T1000 (cell line): ENCODE results near the gene IQGAP2.
"Not testable (repeated sequence)": the region's sequence is repeated elsewhere in the genome, so short reads cannot be mapped to it uniquely, and the experiment has no call there.

Experiments used
- DNase-seq: peaks from one replicate; lab custom pipeline; 2025; ENCODE audit warnings: mixed read lengths; lab: John Stamatoyannopoulos, UW

The IQGAP2 gene

DNA sequence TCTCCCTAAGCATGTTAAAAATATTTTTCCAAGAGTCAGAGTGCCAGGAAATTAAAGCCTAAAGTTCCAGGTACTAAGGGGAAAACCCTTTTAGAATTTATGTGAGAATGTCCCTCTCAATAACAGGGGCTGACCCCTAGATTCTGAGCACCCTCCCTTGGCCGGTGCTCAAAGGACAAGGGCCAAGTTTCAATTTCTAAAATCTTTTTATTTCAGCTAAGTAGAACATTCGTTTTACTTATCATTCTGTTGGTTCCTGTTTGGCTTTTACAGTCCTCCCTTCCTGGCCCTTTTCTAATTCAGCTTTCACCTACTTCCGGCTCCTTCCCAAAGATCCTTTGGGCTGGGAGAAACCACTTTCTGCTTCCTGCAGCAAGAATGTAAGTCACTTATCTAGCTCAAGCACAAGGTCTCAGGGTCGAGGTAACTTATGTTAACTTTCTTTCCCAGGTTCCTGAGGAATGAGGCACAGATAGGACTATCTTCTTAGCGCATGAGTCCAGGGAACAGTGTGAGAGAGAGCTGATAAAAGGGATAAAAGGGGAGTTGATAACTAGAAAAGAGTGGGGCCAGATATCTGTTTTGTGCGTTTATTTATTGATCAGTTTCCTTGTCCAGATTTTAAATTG is 254.7 kb downstream of the IQGAP2 start:
- no peak for DNase-seq

DNA sequence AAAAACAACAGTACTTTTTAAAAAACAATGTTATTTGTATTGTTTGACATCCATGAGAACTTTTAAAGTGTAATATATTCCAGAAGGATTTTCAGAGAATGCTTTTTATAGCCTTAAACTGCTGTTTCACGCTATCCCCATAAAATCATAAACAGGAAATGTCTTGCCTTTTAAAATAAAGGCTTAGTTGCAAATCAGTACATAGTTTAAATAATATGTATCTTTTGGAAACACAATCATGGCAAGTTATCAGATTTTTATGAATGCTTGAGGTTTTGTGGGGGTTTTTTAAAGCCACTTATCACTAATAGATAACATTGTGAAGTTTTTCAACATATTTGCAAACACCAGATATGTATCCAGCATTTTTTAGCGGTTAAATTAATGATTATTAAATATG is 257.3 kb downstream of the IQGAP2 start:
- DNase-seq, result no peak

DNA sequence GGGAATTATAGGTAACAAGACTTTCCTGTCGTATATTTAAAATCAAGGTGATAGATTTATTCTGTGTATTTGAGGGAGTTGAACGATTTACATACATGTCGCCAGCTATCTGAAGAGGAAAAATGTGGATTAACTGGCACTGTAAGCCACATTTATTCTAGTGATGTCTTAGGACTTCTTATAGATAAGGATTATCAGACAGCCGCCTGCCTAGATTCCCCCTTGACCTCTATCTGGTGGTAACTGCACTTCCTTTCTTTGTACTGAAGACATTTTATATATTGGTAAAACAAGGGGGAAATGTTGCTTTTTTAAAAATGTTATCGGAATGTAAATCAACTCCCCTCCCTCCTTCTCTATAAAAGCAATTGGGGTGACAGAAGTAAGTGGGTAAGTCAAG is 259.4 kb downstream of the IQGAP2 start:
- DNase-seq, result no peak

DNA sequence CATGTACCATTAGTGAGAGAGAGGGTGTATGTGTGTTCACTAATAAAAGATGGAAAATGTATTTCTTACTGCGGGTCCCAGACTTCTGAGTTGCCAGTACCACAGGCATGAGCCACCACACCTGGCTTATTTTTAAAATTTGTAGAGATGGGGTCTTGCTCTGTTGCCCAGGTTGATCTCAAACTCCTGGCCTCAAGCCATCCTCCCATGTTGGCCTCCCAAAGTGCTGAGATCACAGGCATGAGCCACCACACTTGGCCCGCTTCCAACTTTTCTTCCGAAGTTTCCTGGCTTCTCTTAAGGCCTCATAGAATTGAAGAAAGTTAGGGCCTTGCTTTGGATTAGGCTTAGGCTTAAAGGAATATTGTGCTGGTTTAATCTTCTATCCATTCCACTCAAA is 260.5 kb downstream of the IQGAP2 start:
- no peak for DNase-seq

DNA sequence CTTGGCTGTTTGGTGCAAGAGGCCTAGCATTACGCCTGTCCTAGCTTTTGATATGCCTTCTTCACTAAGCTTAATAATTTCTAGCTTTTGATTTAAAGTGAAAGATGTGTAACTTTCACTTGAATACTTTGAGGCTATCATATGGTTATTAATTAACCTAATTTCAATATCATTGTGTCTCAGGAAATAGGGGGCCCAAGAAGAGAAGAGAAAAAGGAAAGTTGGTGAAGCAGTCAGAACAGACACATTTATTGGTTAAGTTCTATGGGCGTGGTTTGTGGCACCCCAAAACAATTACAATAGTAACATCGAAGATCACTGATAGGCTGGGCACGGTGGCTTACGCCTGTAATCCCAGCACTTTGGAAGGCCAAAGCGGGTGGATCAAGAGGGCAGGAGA is 261.0 kb downstream of the IQGAP2 start:
- no peak for DNase-seq

DNA sequence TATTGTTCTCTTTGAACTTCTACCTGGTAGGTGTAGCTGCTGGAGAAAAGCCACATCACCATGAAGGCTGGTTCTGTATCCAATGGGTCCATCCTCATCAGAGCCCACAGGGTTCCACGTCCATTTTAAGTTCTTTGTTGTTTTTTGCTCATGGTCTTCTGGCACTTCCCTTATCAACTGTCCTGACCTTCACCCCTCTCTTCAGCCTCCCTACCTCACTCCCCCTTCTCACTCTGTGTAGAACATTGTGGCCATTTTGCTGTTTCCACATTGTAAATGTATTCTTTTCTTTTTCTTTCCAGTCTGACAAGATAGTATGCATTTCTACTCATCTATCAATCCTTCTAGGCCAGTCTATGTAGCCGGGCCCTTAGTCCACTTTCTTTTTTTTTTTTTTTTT is 264.4 kb downstream of the IQGAP2 start:
- no peak for DNase-seq

DNA sequence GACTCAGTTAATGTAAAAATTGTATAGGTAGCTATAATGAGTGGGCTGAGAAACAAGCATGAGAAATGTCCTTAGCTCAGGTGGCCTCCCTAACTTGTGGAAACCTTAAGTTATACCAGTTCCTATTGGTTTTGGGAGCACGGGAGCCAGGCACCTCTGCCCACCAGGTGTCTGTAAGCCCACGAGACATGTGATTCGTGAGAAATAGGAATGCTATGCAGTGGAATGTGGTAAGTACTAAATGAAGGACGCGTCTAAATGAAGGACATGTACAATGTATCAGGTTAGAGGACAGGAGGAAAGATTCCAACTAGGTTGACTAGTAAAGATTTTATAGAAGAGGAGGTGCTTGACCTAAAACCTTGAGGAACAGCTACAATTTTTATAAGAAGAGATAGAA is 266.2 kb downstream of the IQGAP2 start:
- no peak for DNase-seq

DNA sequence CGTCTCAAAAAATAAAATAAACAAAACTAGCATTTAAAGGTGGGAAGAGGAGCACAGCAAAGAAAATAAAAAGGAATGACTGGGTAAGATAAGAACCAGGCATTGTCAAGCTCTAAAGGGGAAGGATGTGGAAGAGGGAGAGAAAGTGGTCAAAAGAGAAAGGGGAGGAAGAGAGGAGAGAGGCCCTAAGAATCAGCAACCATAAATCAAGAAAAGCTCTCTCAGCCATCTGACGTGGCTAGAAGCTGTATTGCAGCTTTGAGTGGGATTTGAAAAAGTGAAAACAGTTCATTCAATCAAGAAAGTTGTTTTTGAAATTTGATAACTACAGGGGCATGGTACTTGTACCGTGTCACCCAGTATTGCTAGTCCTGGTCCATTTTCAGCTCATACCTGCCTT is 267.4 kb downstream of the IQGAP2 start:
- DNase-seq, result no peak

DNA sequence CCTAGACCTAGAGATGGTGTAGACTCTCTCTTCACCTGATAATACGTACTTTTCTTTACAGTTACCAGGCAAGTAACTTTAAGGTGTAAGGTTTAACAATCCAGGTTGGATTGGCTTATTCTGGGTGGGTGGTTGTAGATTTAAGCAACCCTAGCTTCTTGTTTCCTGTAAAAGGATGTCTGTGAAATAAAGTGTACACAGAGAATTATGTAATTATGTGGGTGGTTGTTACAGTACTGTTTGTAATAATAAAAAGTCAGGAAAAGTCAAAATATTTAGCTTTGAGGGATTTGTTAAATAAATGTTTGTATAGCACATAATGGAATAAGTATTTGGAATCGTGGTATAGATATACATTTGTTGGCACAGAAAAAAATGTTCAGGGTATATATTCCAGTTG is 269.2 kb downstream of the IQGAP2 start:
- DNase-seq, result no peak

DNA sequence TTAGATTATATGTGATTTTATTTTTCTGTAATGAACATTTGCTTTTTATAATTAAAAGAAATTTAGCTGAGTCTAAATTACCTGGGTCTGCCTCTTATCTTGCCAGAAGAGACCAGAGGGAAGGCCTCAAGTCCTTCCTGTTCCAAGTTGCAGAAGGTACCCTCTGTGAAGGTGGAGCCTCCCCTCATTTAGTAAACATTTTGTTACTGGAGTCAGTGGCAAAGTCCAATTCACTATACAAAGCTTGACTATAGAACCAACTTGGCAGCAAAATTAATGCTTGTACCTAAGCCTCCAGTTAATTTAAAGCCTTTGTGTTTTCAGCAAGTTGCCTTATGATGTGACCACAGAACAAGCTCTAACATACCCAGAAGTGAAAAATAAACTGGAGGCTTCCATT is 270.0 kb downstream of the IQGAP2 start:
- no peak for DNase-seq

DNA sequence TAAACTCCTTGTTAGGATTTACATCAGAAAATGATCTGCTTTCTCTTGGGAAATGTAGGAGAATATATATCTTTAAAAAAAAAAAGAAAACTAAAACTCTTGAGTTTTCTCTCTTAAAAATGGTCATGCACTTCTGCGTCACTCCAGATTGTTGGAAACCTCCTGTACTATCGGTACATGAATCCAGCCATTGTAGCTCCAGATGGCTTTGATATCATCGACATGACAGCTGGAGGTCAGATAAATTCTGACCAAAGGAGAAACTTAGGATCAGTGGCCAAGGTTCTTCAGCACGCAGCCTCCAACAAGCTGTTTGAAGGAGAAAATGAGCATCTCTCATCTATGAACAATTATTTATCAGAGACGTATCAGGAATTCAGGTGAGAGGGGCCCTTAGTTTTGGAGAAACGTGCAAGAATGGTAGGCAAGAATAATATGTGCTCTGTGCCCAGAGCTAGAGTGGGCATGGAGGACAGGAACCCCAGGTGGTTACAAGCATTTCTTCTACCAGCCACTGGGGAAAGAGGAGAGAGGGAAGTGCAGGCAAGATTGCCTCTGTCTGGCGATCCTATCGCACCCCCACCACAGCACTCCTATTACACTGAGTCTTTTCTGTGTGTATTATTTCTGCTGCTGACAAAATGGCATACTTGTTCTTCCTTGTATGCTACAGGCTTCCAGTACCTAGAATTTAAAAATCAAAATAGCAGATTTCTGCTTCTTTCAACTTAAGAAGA is 271.4 kb downstream of the IQGAP2 start:
- no peak for DNase-seq

DNA sequence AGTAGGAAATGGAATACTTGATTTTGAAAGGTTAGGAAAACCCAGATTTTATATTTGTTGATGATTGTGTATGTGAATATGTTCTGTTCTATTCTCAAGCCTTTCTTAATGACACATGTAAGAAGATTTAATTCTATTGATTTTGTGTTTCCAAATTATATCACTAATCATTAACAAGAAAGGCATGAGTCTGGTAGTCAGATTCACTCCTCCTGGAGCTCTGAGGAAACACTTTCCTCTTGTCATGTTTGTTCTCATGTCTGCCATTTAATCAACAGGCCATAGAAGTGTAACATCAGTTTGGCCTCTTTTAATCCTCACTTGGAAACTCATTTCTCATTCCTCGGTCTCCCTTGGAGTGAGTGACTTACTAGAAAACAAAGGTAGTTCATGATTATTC is 272.3 kb downstream of the IQGAP2 start:
- no peak for DNase-seq

DNA sequence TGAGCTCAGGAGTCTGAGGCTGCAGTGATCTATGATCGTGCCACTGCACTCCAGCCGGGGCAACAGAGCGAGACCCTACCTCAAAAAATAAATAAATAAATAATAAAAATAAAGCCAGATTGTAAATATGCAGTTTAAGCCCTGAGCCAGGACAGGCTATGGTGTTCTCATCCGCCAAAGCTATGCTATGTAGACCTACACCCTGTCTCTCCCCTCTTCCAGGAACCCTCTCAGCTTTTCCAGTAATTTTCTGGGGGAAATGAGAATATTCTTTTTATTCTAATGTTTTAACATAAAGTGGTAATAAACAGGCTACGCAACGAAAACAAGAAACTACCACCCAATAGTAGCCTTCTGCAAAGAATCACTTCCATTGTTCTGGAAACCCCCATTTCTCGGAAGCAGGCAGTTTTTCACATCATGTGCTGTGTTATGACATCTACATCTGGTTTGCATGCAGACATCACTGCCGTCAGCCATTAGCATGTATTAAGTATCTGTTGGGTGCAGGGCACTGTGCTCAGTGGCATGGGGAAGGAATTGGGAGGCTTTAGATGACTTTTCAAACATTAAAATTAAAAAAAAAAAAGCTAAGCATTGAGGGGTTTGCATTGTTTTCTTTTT is 274.9 kb downstream of the IQGAP2 start:
- DNase-seq, result no peak

DNA sequence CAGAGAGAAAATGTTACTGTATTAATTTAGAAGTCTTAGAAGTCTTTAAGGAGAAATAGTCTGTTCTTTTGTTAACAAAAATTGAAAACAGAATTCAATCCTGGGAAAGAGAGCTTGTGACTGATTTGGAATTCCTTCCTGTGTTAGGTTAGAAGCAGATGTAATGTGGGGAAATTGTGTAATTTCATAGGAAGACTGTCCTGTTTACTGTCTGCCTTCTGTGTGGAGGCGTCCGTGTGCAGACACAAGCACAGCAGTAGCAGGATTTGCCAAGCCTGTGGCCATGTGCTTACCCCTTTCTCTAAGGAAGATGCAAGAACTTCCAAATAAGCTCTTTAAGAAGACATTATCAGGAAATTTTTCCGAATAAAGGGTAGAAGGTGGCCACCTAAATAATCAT is 276.1 kb downstream of the IQGAP2 start:
- DNase-seq, result no peak

DNA sequence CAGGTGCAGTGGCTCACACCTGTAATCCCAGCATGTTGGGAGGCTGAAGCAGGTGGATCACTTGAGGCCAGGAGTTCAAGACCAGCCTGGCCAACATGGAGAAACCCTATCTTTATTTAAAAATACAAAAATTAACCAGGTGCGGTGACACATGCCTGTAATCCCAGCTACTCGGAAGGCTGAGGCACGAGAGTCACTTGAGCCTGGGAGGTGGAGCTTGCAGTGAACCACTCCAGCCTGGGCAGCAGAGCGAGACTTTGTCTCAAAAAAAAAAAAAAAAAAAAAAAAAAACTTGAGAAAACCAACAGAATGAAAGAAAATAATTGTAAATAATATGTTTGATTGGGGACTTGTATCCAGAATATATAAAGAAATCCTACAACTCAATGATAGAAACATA is 277.7 kb downstream of the IQGAP2 start:
- not testable (repeated sequence) for DNase-seq

DNA sequence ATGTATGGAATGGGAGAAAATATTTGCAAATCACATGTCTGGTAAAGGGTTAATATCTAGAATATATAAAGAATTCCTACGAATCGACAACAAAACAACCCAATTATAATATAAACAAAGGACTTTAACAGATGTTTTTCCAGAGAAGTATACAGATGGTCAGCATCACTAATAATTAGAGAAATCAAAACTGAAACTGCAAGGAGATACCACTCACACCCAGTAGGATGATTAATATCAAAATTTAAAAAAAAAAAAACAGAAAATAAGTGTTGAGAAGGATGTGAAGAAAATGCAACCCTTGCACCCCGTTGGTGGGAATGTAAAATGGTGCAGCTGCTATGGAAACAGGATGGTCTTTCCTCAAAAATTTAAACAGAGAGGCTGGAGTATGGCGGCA is 278.2 kb downstream of the IQGAP2 start:
- no peak for DNase-seq

DNA sequence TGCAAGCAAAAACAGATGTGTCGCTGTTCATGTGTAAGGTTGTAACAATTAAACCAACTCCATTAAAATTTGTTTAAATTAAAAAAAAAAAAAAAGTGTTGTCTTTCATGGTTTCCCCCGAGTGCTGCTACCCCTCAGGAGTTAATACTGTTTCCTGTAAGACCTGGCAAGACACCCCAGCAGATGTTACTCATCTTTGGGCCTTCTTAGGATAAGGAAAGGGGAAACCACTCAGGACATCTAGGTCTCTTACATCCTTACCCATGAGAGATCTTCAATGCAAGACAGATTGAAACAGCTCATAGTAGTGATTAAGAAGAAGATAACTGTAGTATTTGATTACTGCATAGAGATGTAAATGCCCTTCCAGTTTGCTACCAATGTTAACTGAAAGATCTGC is 279.3 kb downstream of the IQGAP2 start:
- DNase-seq, result no peak

DNA sequence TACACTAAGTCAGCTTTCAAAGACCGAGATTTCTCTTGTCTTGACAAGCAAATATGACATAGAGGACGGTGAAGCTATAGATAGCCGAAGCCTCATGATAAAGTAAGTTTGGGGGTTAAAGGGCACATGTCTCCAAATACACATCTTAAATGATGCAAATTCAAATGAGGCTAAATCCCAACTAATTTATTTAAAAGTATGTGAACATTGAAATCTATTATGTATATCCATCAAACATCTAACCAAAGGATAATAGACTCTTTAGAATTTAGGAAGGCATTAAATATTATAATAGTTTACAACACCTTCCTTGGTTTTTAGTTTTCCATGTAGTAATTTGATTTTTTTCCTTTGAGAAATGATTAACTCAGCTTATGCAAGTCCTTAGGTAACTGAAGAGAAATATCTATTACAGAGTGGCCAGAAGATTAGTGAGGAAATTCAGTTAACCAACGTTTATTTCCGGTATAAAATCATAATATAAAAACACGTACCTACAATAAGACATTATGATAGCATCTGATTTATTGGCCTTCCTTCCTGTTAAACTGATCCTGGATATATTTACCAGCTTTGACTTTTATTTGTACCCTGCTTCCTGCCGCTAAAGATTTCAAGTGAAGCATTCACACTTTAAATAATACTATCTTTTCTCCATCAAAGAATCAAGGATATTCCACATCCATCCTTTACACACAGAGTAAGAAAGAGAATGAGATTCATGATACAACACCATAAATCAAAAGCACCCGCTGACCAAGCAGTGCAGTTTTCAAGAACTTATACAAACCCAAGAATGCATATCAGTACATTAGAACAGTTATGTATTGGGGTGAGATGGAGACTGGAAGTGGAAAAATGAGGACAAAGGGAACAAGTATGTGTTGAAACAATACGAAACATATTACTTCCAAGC is 281.0 kb downstream of the IQGAP2 start:
- DNase-seq, result no peak

DNA sequence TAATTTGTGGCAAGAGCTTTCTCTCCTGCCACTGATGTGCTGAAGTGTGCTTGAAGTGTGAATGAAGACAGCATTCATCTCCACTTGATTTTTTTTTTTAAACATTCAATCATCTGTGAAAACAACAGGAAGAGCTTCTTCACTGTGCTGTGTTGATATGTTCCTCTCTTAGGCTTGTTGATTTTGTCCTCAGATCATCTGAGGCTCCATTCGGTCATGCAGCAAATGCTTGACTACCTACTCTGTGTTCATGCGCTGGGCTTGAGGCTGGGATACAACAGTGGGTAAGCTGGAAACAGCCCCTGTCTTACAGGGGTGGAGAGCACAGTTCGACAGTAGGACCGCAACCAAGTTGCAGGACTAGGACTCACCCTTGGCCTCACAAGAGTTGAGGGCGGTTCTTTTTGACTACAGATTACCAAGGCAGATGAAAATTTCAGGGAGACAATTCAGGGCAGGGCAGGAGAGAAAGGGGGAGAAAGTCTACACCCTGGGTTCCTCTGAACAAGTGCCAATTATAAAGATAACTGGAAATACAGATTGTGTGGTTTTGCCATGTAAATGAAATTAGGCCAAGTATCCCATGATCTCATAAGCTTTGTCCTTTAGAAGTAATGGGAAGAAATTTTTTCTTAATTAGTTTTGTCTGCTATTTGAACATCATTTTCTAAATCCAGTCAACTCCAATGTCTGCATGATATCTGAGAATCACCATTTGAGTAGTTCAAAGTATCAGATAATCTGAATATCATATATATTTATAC is 281.9 kb downstream of the IQGAP2 start:
- no peak for DNase-seq

DNA sequence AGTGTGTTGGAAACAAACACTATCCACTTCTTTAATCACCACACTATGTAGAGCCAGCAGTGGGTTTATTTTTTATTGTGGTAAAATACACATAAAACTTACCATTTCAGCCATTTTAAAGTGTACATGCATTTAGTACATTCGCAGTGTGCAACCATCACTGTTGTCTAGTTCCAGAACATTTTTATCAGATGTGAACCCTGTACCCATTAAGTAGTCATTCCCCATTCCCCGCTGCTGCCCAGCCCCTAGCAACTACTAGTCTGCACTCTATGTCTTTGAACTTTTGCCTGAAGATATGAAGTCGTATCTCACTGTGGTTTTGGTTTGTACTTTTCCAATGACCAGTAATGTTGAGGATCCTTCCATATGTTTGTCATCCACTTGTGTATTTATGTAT is 282.6 kb downstream of the IQGAP2 start:
- DNase-seq, result no peak

DNA sequence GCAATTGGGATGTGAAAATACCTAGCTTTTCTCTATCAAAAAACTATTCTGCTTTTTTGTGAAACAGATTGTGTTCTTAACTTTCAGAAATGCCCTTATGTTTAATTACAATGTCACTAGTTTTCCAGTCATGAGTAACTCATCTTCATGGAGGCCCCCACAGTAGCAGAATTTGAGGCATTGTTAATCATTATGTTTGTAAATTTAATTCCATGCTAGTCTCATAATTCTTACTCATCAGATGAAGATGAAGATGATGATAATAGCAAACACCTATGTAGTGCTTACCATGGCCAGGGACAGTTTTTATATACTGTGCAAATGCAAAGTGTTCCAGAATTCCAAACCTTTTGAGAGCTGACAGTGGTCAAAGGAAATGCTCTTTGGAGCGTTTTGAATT is 285.1 kb downstream of the IQGAP2 start:
- no peak for DNase-seq

DNA sequence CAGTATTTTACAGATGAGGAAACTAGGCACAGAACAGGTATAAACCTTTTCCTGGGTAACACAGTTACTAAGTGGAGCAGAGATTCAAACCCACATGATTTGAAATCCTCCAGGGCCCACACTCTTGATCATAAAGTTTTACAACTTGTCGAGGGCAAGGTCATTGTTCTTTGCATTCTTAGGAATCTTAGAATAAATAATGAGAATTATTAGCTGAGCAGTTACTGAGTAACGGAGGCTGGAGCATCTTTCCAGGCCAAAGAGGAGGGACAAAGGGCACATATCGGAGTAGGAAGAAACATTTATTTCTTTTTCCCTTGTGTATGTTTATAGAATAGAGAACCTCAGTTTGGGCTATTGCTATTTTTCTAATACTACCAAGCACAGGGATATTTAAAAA is 285.8 kb downstream of the IQGAP2 start:
- peak; percentile 20 for DNase-seq
